Muscle layer of duodenum (tissue), 2 donors: ENCODE data around the gene PTPN14.
"Not testable (repeated sequence)": the region's sequence is repeated elsewhere in the genome, so short reads cannot be mapped to it uniquely, and the experiment has no call there.

Experiments used
- H3K27ac ChIP-seq: one replicate; pipeline ENCODE4 v1.7.0; 2013; ENCODE audit warnings: mild to moderate bottlenecking, low read length
- H3K27me3 ChIP-seq: one replicate; pipeline ENCODE4 v1.7.0; 2013; ENCODE audit warnings: low read depth, mild to moderate bottlenecking, control low read depth, low read length
- H3K36me3 ChIP-seq, 2 donors: one replicate each; pipeline ENCODE4 v1.7.0; 2013; ENCODE audit warnings: low read length in 2 of 2, control low read depth in 1 of 2, mild to moderate bottlenecking in 1 of 2; ENCODE audit not compliant: insufficient read depth in 2 of 2, control insufficient read depth in 1 of 2
- H3K4me1 ChIP-seq, 2 donors: one replicate each; pipeline ENCODE4 v1.7.0; 2013; ENCODE audit warnings: low read length in 2 of 2, mild to moderate bottlenecking in 2 of 2, control low read depth in 1 of 2, moderate library complexity in 1 of 2; ENCODE audit not compliant: insufficient read depth in 2 of 2, control insufficient read depth in 1 of 2
- H3K4me3 ChIP-seq, 2 donors: one replicate each; pipeline ENCODE4 v1.7.0; 2013; ENCODE audit warnings: low read length in 2 of 2, low read depth in 1 of 2, mild to moderate bottlenecking in 1 of 2
- H3K9me3 ChIP-seq, 2 donors: one replicate each; pipeline ENCODE4 v1.7.0; 2013; ENCODE audit warnings: low read length in 2 of 2, control low read depth in 1 of 2, mild to moderate bottlenecking in 1 of 2; ENCODE audit not compliant: control insufficient read depth in 1 of 2
- donor health status: healthy.

The PTPN14 gene

GRCh38 chr1:214504330-214504729, 47.1 kb downstream of the PTPN14 start:
- H3K4me1 ChIP-seq = peaks cover 0 to 16% of the 10 kb centered on the region in 2 donors
- H3K9me3 ChIP-seq = no peaks in the 10 kb centered on the region
- H3K4me3 ChIP-seq = no peak overlapping the region
- H3K27ac ChIP-seq = no peak overlapping the region
- H3K27me3 ChIP-seq = no peaks in the 10 kb centered on the region
- no peaks in the 10 kb centered on the region for H3K36me3 ChIP-seq

GRCh38 chr1:214503553-214503952, 47.8 kb downstream of the PTPN14 start:
- H3K27me3 ChIP-seq = no peaks in the 10 kb centered on the region
- H3K27ac ChIP-seq = no peak overlapping the region
- H3K4me3 ChIP-seq = no peak overlapping the region
- H3K4me1 ChIP-seq = peaks cover 0 to 16% of the 10 kb centered on the region in 2 donors
- H3K9me3 ChIP-seq = no peaks in the 10 kb centered on the region
- no peaks in the 10 kb centered on the region for H3K36me3 ChIP-seq

GRCh38 chr1:214500340-214501055, 50.9 kb downstream of the PTPN14 start:
- H3K27ac ChIP-seq = no peak overlapping the region
- H3K4me1 ChIP-seq = peaks cover 0 to 25% of the 10 kb centered on the region in 2 donors
- H3K27me3 ChIP-seq = no peaks in the 10 kb centered on the region
- no peaks in the 10 kb centered on the region for H3K36me3 ChIP-seq
- no peaks in the 10 kb centered on the region for H3K9me3 ChIP-seq
- no peak overlapping the region for H3K4me3 ChIP-seq

- no peaks in the 10 kb centered on the region for H3K27me3 ChIP-seq
- H3K4me1 ChIP-seq = peaks cover 0 to 25% of the 10 kb centered on the region in 2 donors
- no peak overlapping the region for H3K27ac ChIP-seq
- no peak overlapping the region for H3K4me3 ChIP-seq
- no peaks in the 10 kb centered on the region for H3K36me3 ChIP-seq
- H3K9me3 ChIP-seq = no peaks in the 10 kb centered on the region
Measured at GRCh38 chr1:214499732-214500131, 51.7 kb downstream of the PTPN14 start.

- H3K4me1 ChIP-seq = peaks cover 0 to 35% of the 10 kb centered on the region in 2 donors
Measured at GRCh38 chr1:214498021-214498420, 53.4 kb downstream of the PTPN14 start.

GRCh38 chr1:214496126-214496525, 55.3 kb downstream of the PTPN14 start:
- peaks cover 0 to 34% of the 10 kb centered on the region in 2 donors for H3K4me1 ChIP-seq
- no peak overlapping the region for H3K27ac ChIP-seq
- H3K27me3 ChIP-seq = no peaks in the 10 kb centered on the region
- no peaks in the 10 kb centered on the region for H3K36me3 ChIP-seq
- H3K9me3 ChIP-seq = no peaks in the 10 kb centered on the region
- no peak overlapping the region for H3K4me3 ChIP-seq

More at GRCh38 chr1:214498021-214498420, 53.4 kb downstream of the PTPN14 start:
- Histone ChIP-seq H3K4me3 (no peak overlapping the region), H3K27ac (no peak overlapping the region), H3K36me3 (no peaks in the 10 kb centered on the region), H3K9me3 (no peaks in the 10 kb centered on the region), H3K27me3 (no peaks in the 10 kb centered on the region)

- no peaks in the 10 kb centered on the region for H3K9me3 ChIP-seq
- no peaks in the 10 kb centered on the region for H3K27me3 ChIP-seq
- H3K4me3 ChIP-seq = no peak overlapping the region
- H3K27ac ChIP-seq = no peak overlapping the region
- peaks cover 0 to 22% of the 10 kb centered on the region in 2 donors for H3K4me1 ChIP-seq
- no peaks in the 10 kb centered on the region for H3K36me3 ChIP-seq
Measured at GRCh38 chr1:214494706-214495105, 56.7 kb downstream of the PTPN14 start.

GRCh38 chr1:214494179-214494578, 57.2 kb downstream of the PTPN14 start:
- H3K4me1 ChIP-seq = peaks cover 0 to 21% of the 10 kb centered on the region in 2 donors
- not testable (repeated sequence) for H3K36me3 ChIP-seq, H3K4me3 ChIP-seq, H3K27ac ChIP-seq, H3K27me3 ChIP-seq, H3K9me3 ChIP-seq

- Histone ChIP-seq H3K27ac (no peak overlapping the region), H3K4me1 (peaks cover 0 to 20% of the 10 kb centered on the region in 2 donors), H3K9me3 (no peaks in the 10 kb centered on the region), H3K36me3 (no peaks in the 10 kb centered on the region), H3K4me3 (no peak overlapping the region), H3K27me3 (no peaks in the 10 kb centered on the region)
Measured at GRCh38 chr1:214493126-214493796, 58.1 kb downstream of the PTPN14 start.

GRCh38 chr1:214492401-214493075, 58.9 kb downstream of the PTPN14 start:
- no peak overlapping the region for H3K27ac ChIP-seq

GRCh38 chr1:214491468-214492146, 59.8 kb downstream of the PTPN14 start:
- Histone ChIP-seq H3K27ac (no peak overlapping the region), H3K4me1 (peaks cover 0 to 17% of the 10 kb centered on the region in 2 donors)

More at GRCh38 chr1:214492401-214493075, 58.9 kb downstream of the PTPN14 start:
- Histone ChIP-seq H3K9me3 (no peaks in the 10 kb centered on the region), H3K27me3 (no peaks in the 10 kb centered on the region), H3K4me3 (no peak overlapping the region), H3K36me3 (no peaks in the 10 kb centered on the region), H3K4me1 (peaks cover 0 to 17% of the 10 kb centered on the region in 2 donors)

More at GRCh38 chr1:214491468-214492146, 59.8 kb downstream of the PTPN14 start:
- Histone ChIP-seq H3K9me3 (no peaks in the 10 kb centered on the region), H3K36me3 (no peaks in the 10 kb centered on the region), H3K27me3 (no peaks in the 10 kb centered on the region), H3K4me3 (no peak overlapping the region)
